ENCODE results near the gene EFCAB12. TPM values are rescaled to one million over a fixed set of nuclear protein-coding genes. Genes with fewer than 3 reads are reported as not detected.

Gene EFCAB12
- total and polyA plus RNA-seq, 2 donors (not counting 3 experiments of a cell fraction or from before 2014, with no cell fraction given): 0.15 to 0.49 TPM

DNA sequence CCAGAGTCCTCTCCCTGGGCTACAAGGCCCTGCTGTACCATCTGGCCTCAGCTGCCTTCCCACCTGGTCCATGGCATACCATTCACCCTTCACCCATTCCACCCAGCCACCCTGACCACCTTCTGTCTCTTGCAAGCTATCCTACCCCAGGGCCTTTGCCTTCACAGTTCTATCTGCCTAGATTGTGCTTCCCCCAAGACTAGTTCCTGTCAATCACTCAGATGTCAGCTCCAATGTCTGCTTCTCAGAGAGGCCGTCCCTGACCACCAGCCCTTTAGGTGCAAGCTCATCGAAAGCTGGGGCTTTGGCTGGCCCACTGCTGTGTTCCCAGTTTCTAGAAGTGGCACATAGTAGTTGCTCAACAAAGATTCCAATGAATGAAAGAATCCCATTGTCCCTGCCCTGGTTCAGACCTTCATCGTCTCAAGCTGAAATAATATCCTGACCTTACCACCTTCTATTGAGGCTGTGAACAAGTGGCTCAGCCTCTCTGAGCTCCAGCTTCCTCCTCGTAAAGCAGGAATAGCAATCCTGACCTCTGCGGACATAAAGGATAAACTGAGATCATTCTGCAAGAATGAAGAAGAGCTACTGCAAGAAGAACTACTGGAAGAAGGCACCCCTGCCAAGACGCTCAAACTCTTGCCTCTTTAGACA is 15.8 kb downstream of the EFCAB12 start:
- DNase-seq (ENCODE audit: low read depth, low spot score) (peak; percentile 15), FAIRE-seq (no peak)
- Histone ChIP-seq H3K36me3 (ENCODE audit: control insufficient read depth in 2 of 2, extremely low read depth in 1 of 2, insufficient read depth in 2 of 2, low read length in 2 of 2) (no peaks in the 10 kb centered on the region), H4K20me1 (replicated peaks; ENCODE audit: control insufficient read depth, extremely low read depth, insufficient read depth, low read length) (no peaks in the 10 kb centered on the region), H3K9me3 (replicated peaks; ENCODE audit: control insufficient read depth, insufficient read depth, low read length) (no peaks in the 10 kb centered on the region), H2AFZ (ENCODE audit: low read depth, low read length) (no peak overlapping the region), H3K9ac (replicated peaks; ENCODE audit: extremely low read depth, insufficient read depth, low read length) (no peak overlapping the region), H3K27ac (ENCODE audit: insufficient read depth, low read depth, low read length) (no peak overlapping the region), H3K4me1 (ENCODE audit: control insufficient read depth, extremely low read depth, insufficient read depth, low read length) (peaks cover 7% of the 10 kb centered on the region), H3K4me3 (replicated peaks in 1 of 3; ENCODE audit: insufficient read depth in 1 of 3, low read depth in 1 of 3, low read length in 3 of 3) (no peak overlapping the region), H3K79me2 (ENCODE audit: control insufficient read depth, insufficient read depth, low read length) (no peaks in the 10 kb centered on the region), H3K27me3 (ENCODE audit: control insufficient read depth in 2 of 2, insufficient read depth in 2 of 2, low read length in 2 of 2) (no peaks in the 10 kb centered on the region), H3K4me2 (ENCODE audit: insufficient read depth, low read length) (no peak overlapping the region), H3K9me1 (replicated peaks; ENCODE audit: control insufficient read depth, extremely low read depth, insufficient read depth, low read length) (no peaks in the 10 kb centered on the region)
- CTCF ChIA-PET: interaction anchor here (0.9 to 2.2 kb wide), 3 partner anchors 11 to 29 kb away, joined by 3 to 6 read pairs (median 4); partner anchors contain the start of gene EFCAB12
- intact Hi-C loops (cut with micrococcal nuclease): no loop called here
- TF ChIP-seq MYC (IDR thresholded peaks at IDR 0.05; ENCODE audit: low read depth, low read length) (no peak), GATA2 (IDR thresholded peaks at IDR 0.05; ENCODE audit: insufficient read depth, insufficient read length, low read depth, low read length) (no peak), POLR2AphosphoS5 (IDR thresholded peaks at IDR 0.05; ENCODE audit: insufficient read depth, low read depth, low read length) (no peak), EZH2 (IDR thresholded peaks at IDR 0.05; ENCODE audit: borderline replicate concordance, low read depth, low read length, severe bottlenecking) (no peak), POLR2A (IDR thresholded peaks at IDR 0.05; ENCODE audit: low read depth, low read length) (no peak), FOS (IDR thresholded peaks at IDR 0.05; ENCODE audit: borderline replicate concordance, insufficient read depth, low read length) (no peak), JUN (IDR thresholded peaks at IDR 0.05; ENCODE audit: borderline replicate concordance, insufficient read depth, insufficient read length, low read depth) (no peak)
- TF ChIP-seq, protein P1, sequence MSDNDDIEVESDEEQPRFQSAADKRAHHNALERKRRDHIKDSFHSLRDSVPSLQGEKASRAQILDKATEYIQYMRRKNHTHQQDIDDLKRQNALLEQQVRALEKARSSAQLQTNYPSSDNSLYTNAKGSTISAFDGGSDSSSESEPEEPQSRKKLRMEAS (IDR thresholded peaks at IDR 0.05; ENCODE audit: insufficient read depth, insufficient read length): no peak
- TF ChIP-seq, protein P2, sequence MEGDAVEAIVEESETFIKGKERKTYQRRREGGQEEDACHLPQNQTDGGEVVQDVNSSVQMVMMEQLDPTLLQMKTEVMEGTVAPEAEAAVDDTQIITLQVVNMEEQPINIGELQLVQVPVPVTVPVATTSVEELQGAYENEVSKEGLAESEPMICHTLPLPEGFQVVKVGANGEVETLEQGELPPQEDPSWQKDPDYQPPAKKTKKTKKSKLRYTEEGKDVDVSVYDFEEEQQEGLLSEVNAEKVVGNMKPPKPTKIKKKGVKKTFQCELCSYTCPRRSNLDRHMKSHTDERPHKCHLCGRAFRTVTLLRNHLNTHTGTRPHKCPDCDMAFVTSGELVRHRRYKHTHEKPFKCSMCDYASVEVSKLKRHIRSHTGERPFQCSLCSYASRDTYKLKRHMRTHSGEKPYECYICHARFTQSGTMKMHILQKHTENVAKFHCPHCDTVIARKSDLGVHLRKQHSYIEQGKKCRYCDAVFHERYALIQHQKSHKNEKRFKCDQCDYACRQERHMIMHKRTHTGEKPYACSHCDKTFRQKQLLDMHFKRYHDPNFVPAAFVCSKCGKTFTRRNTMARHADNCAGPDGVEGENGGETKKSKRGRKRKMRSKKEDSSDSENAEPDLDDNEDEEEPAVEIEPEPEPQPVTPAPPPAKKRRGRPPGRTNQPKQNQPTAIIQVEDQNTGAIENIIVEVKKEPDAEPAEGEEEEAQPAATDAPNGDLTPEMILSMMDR (IDR thresholded peaks at IDR 0.05; ENCODE audit: extremely low read depth in 1 of 2, insufficient read depth in 1 of 2, low read depth in 1 of 2, low read length in 2 of 2): no peak
- BruUV-seq (replicated peaks): no TSS peak
- POLR2A ChIA-PET: no interaction called here
- dilution Hi-C loops (cut with MboI; ENCODE audit: extremely low pct_ligation_motif_present, low sequenced_read_pairs): no loop called here

All from endothelial cell of umbilical vein (primary cell).